Activated T-cell treated with anti-CD3 and anti-CD28 coated beads, Interleukin-2, amount 50 U/mL, for 1 hour (primary cell): Measurements from ENCODE around the gene TSHZ1.

Source experiments
- DNase-seq: peaks from one replicate; pipeline ENCODE4 v3.0.0-alpha.2; 2020

TSHZ1 gene

GRCh38 chr18:75209129-75209950, 1.3 kb upstream of the TSHZ1 start, which contains the start of gene PTGR3:
PTGR3 (minus strand) TSS chr18:75209139; CDS start chr18:75209058, 81 bp downstream.
- peak; percentile 76 for DNase-seq

- no peak for DNase-seq
These were observed 692 bp upstream of the TSHZ1 start for GRCh38 chr18:75209951-75210258.

GRCh38 chr18:75211002-75211621, 515 bp downstream of the TSHZ1 start:
- peak; percentile 49 for DNase-seq

GRCh38 chr18:75211626-75211952, 992 bp downstream of the TSHZ1 start:
- no peak for DNase-seq

- peak; percentile 44 for DNase-seq
These were observed 1.6 kb downstream of the TSHZ1 start for GRCh38 chr18:75211953-75212750.

GRCh38 chr18:75212751-75213090, 2.1 kb downstream of the TSHZ1 start:
- DNase-seq, result no peak

GRCh38 chr18:75213611-75214331, 3.2 kb downstream of the TSHZ1 start:
- DNase-seq, result no peak

GRCh38 chr18:75214332-75214690, 3.7 kb downstream of the TSHZ1 start:
- DNase-seq, result no peak

- DNase-seq, result no peak
These were observed 4.3 kb downstream of the TSHZ1 start for GRCh38 chr18:75214766-75215510.

- DNase-seq, result no peak
These were observed 5.1 kb downstream of the TSHZ1 start for GRCh38 chr18:75215663-75216062.

- DNase-seq, result no peak
These were observed 5.8 kb downstream of the TSHZ1 start for GRCh38 chr18:75216212-75216910.

GRCh38 chr18:75216911-75217689, 6.5 kb downstream of the TSHZ1 start:
- no peak for DNase-seq

GRCh38 chr18:75218065-75218923, 7.7 kb downstream of the TSHZ1 start:
- no peak for DNase-seq

GRCh38 chr18:75219745-75220375, 9.3 kb downstream of the TSHZ1 start:
- DNase-seq, result no peak

- DNase-seq, result no peak
These were observed 10.2 kb downstream of the TSHZ1 start for GRCh38 chr18:75220551-75221355.

- no peak for DNase-seq
These were observed 10.8 kb downstream of the TSHZ1 start for GRCh38 chr18:75221397-75221796.

- no peak for DNase-seq
These were observed 11.3 kb downstream of the TSHZ1 start for GRCh38 chr18:75221897-75222296.

GRCh38 chr18:75222407-75222806, 11.8 kb downstream of the TSHZ1 start:
- no peak for DNase-seq
